OCI-LY1 (cell line): ENCODE data around the gene WWOX.

Experiments
- H2AFZ ChIP-seq: fragments of 200-600 bp; sonication (generic), shearing (Covaris generic); 2 replicates; pipeline ENCODE4 v1.6.0; 2014; ENCODE audit warnings: antibody characterized with exemption, mild to moderate bottlenecking, low read length
- H3F3A ChIP-seq: fragments of 200-600 bp; sonication (generic), shearing (Covaris generic); 2 replicates; pipeline ENCODE4 v1.6.0; 2014; ENCODE audit warnings: mild to moderate bottlenecking, antibody characterized with exemption, low read length, moderate library complexity; ENCODE audit not compliant: insufficient read depth
- H3K27ac ChIP-seq: fragments of 200-600 bp; sonication (generic); 2 replicates; pipeline ENCODE4 v1.5.1; 2014; ENCODE audit warnings: low read length, mixed run types, mild to moderate bottlenecking, low read depth; ENCODE audit not compliant: poor library complexity, severe bottlenecking
- H3K27me3 ChIP-seq: fragments of 200-600 bp; sonication (generic); 2 replicates; pipeline ENCODE4 v1.6.0; 2014; ENCODE audit warnings: antibody characterized with exemption, mild to moderate bottlenecking, low read length, moderate library complexity; ENCODE audit not compliant: insufficient read depth
- H3K36me3 ChIP-seq: fragments of 200-600 bp; sonication (generic); 2 replicates; pipeline ENCODE4 v1.6.1; 2014; ENCODE audit warnings: mild to moderate bottlenecking, antibody characterized with exemption, low read length, moderate library complexity, mixed read lengths; ENCODE audit not compliant: insufficient read depth
- H3K4me1 ChIP-seq: fragments of 200-600 bp; sonication (generic); 2 replicates; pipeline ENCODE4 v1.5.1; 2014; ENCODE audit warnings: mild to moderate bottlenecking, low read length, moderate library complexity; ENCODE audit not compliant: insufficient read depth, severe bottlenecking
- H3K4me2 ChIP-seq: fragments of 200-600 bp; sonication (generic), shearing (Covaris generic); 2 replicates; pipeline ENCODE4 v1.6.1; 2014; ENCODE audit warnings: low read length
- H3K4me3 ChIP-seq: fragments of 200-600 bp; sonication (generic); 2 replicates; pipeline ENCODE4 v1.5.1; 2014; ENCODE audit warnings: low read length, low read depth, mild to moderate bottlenecking, mixed read lengths; ENCODE audit not compliant: poor library complexity, severe bottlenecking
- H3K79me2 ChIP-seq: fragments of 200-600 bp; shearing (Covaris generic); 2 replicates; pipeline ENCODE4 v1.6.1; 2016; ENCODE audit warnings: mixed run types, low read length, mixed read lengths; ENCODE audit not compliant: insufficient read depth
- H3K9ac ChIP-seq: fragments of 200-600 bp; sonication (generic), shearing (Covaris generic); 2 replicates; pipeline ENCODE4 v1.6.1; 2014; ENCODE audit warnings: mild to moderate bottlenecking, low read length, mixed read lengths
- H3K9me2 ChIP-seq: fragments of 200-600 bp; sonication (generic), shearing (Covaris generic); 2 replicates; pipeline ENCODE4 v1.6.1; 2014; ENCODE audit warnings: low read depth, mild to moderate bottlenecking, low read length, mixed read lengths
- H3K9me3 ChIP-seq: fragments of 200-600 bp; shearing (Covaris generic); 2 replicates; pipeline ENCODE4 v1.6.1; 2014; ENCODE audit warnings: low read length, mixed read lengths
- H4K20me1 ChIP-seq: fragments of 200-600 bp; sonication (generic), shearing (Covaris generic); 2 replicates; pipeline ENCODE4 v1.6.0; 2016; ENCODE audit warnings: mild to moderate bottlenecking, low read length; ENCODE audit not compliant: insufficient read depth
- EZH2 ChIP-seq: fragments of 200-600 bp; sonication (generic), shearing (Covaris generic); IDR thresholded peaks from 2 replicates; pipeline ENCODE4 v1.8.0; 2017; ENCODE audit warnings: borderline replicate concordance, mixed run types, mild to moderate bottlenecking, antibody characterized with exemption, low read length, moderate library complexity, mixed read lengths
- TF ChIP-seq, protein P1 (sequence below): fragments of 200-600 bp; sonication (generic), shearing (Covaris generic); IDR thresholded peaks from 2 replicates; pipeline ENCODE4 v1.5.1; 2017; ENCODE audit warnings: mild to moderate bottlenecking, antibody characterized with exemption, low read length, moderate library complexity, mixed read lengths

The WWOX gene

DNA sequence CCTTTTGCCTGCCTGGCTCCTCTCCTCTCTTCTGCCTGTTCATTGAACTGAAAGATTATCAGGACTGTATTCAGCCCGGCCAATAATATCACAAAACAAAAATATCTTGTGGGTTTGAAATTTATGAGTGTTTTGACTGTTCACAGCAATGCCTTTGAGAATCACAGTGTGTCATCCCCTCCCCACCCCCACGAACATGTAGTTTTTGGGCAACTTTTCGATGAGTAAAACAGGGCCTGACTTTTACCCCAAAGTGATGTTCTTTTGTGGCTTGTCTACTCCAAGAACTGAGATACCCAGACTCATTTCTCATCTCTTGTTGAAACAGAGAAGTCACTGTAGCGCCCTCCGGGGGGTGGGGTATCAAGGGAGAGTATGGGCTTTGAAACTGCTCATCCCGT is 675.7 kb downstream of the WWOX start:
- Histone ChIP-seq H3K4me3 (no peak overlapping the region), H3K4me2 (no peak overlapping the region), H3K79me2 (no peaks in the 10 kb centered on the region), H3K4me1 (no peaks in the 10 kb centered on the region), H2AFZ (no peak overlapping the region), H3K9me2 (no peaks in the 10 kb centered on the region), H4K20me1 (no peaks in the 10 kb centered on the region), H3K27ac (no peak overlapping the region), H3F3A (no peaks in the 10 kb centered on the region), H3K9ac (no peak overlapping the region), H3K9me3 (no peaks in the 10 kb centered on the region), H3K27me3 (no peaks in the 10 kb centered on the region), H3K36me3 (no peaks in the 10 kb centered on the region)
- no peak for TF ChIP-seq EZH2
- TF ChIP-seq, protein P1, sequence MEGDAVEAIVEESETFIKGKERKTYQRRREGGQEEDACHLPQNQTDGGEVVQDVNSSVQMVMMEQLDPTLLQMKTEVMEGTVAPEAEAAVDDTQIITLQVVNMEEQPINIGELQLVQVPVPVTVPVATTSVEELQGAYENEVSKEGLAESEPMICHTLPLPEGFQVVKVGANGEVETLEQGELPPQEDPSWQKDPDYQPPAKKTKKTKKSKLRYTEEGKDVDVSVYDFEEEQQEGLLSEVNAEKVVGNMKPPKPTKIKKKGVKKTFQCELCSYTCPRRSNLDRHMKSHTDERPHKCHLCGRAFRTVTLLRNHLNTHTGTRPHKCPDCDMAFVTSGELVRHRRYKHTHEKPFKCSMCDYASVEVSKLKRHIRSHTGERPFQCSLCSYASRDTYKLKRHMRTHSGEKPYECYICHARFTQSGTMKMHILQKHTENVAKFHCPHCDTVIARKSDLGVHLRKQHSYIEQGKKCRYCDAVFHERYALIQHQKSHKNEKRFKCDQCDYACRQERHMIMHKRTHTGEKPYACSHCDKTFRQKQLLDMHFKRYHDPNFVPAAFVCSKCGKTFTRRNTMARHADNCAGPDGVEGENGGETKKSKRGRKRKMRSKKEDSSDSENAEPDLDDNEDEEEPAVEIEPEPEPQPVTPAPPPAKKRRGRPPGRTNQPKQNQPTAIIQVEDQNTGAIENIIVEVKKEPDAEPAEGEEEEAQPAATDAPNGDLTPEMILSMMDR = no peak

DNA sequence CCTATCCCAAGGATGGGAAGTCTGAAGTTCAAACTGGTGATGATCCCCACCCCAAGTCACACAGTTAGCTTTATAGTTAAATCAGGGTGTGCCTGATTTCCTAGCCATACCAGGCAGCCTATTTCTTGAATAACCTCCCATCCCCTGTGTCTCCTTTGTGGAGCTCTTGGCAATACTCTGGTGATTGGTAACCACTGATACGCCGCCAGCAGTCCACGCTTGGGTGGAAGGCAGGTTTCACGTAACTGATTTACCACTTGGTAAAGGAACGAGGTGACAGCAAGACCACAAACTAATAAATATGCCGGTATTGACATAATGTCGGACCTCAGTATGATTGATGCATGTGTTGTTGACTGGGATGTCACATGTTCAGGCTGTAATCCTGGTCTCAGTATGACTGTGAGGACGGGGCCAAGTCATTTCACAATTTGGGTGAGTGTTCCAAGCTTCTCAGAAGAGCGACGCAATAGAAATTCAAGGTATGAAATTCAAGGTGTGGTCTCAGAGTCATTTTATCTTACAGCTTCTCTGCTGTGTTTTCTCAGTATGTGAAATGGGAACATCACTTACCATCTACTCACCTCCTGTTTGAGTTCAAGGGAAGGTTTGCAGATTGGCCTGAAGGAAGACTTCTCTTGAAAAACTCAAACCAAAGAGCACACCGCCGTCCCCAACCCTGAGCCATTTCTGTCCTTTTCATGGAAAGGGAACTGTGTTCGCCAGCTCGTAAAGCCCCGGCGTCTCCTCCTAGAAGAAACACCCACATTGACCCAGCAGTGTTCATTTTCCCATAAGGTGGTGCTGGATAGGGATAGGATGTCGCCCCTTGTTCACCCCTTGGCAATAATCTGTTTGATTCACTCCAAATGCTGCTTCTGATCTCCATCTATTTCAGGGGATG is 678.9 kb downstream of the WWOX start:
- Histone ChIP-seq H3F3A (no peaks in the 10 kb centered on the region), H3K4me3 (no peak overlapping the region), H3K36me3 (no peaks in the 10 kb centered on the region), H3K9me2 (no peaks in the 10 kb centered on the region), H3K9me3 (no peaks in the 10 kb centered on the region), H3K4me2 (no peak overlapping the region), H3K4me1 (no peaks in the 10 kb centered on the region), H3K27ac (no peak overlapping the region), H2AFZ (no peak overlapping the region), H4K20me1 (no peaks in the 10 kb centered on the region), H3K79me2 (no peaks in the 10 kb centered on the region), H3K27me3 (no peaks in the 10 kb centered on the region), H3K9ac (no peak overlapping the region)
- TF ChIP-seq EZH2 = no peak
- TF ChIP-seq, protein P1 = no peak

DNA sequence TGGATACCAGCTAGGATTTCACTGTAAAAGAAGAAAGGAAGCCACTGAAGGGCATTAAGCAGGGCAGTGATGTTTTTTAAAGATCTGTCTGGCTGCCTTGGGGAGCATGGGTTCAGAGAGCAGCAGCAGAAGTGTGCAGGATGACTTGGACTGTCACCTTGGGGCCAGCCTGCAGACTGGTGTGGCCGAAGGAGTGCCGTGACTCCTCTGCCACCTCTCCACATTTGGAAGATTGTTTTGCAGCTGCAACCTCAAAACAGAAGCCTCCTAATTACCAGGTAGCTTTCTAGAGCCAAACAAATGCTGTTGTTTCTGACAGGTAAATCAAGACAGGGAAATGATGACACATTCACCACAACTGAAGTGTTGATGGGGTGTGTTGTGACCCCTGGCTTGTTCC is 681.4 kb downstream of the WWOX start:
- H3K4me3 ChIP-seq = no peak overlapping the region
- no peaks in the 10 kb centered on the region for H3F3A ChIP-seq
- H3K9me2 ChIP-seq = no peaks in the 10 kb centered on the region
- no peak overlapping the region for H2AFZ ChIP-seq
- no peak overlapping the region for H3K4me2 ChIP-seq
- no peaks in the 10 kb centered on the region for H3K9me3 ChIP-seq
- no peak overlapping the region for H3K9ac ChIP-seq
- H4K20me1 ChIP-seq = no peaks in the 10 kb centered on the region
- no peaks in the 10 kb centered on the region for H3K79me2 ChIP-seq
- H3K4me1 ChIP-seq = no peaks in the 10 kb centered on the region
- TF ChIP-seq, protein P1 = no peak
- TF ChIP-seq EZH2 = no peak
- no peaks in the 10 kb centered on the region for H3K27me3 ChIP-seq
- H3K36me3 ChIP-seq = no peaks in the 10 kb centered on the region
- no peak overlapping the region for H3K27ac ChIP-seq
